ENCODE measurements around the gene OR52N1. TPM values are rescaled to one million over a fixed set of nuclear protein-coding genes. Genes with fewer than 3 reads are reported as not detected.

Gene OR52N1
- total RNA-seq, 1 experiment from 2014 or later = not detected

GRCh38 chr11:5833446-5833845 is 42.4 kb upstream of the OR52N1 start:
- H3K79me2 ChIP-seq (ENCODE audit: insufficient read depth, low read length) = no peaks in the 10 kb centered on the region
- intact Hi-C loops (cut with micrococcal nuclease) = no loop called here
- BruUV-seq (replicated peaks) = no TSS peak
- RAD21 ChIA-PET (ENCODE audit: low non-redundant PET in 1 of 2, low total read pairs in 2 of 2, uncharacterized antibody in 2 of 2, unreplicated experiment in 2 of 2) = no interaction called here
- DNase-seq (ENCODE audit: low read depth, low spot score) = no peak
- H3K27me3 ChIP-seq (ENCODE audit: insufficient read depth, low read length) = peaks cover 62% of the 10 kb centered on the region
- H3K9me3 ChIP-seq (ENCODE audit: control insufficient read depth in 1 of 2, insufficient read depth in 1 of 2, low read depth in 1 of 2, low read length in 2 of 2) = no peaks in the 10 kb centered on the region
- TF ChIP-seq TCF7L2 (IDR thresholded peaks at IDR 0.05; ENCODE audit: borderline replicate concordance, extremely low read depth, insufficient read depth, insufficient read length) (no peak), JUND (IDR thresholded peaks at IDR 0.05) (no peak), ZNF274 (IDR thresholded peaks at IDR 0.05; ENCODE audit: low read depth, low read length) (no peak), FOSL1 (IDR thresholded peaks at IDR 0.05; ENCODE audit: low read depth) (no peak), RAD21 (IDR thresholded peaks at IDR 0.05; ENCODE audit: low read depth) (no peak), EZH2phosphoT487 (IDR thresholded peaks at IDR 0.05; ENCODE audit: borderline replicate concordance) (no peak), CEBPB (IDR thresholded peaks at IDR 0.05; ENCODE audit: low read depth) (no peak), ZBTB33 (IDR thresholded peaks at IDR 0.05; ENCODE audit: extremely low read depth, insufficient replicate concordance, low read length) (no peak), MAX (IDR thresholded peaks at IDR 0.05) (no peak), ATF3 (IDR thresholded peaks at IDR 0.05) (no peak), ZFX (IDR thresholded peaks at IDR 0.05) (no peak), SRF (IDR thresholded peaks at IDR 0.05; ENCODE audit: low read depth) (no peak), SIN3A (IDR thresholded peaks at IDR 0.05; ENCODE audit: low read depth) (no peak), POLR2A (IDR thresholded peaks at IDR 0.05; ENCODE audit: borderline replicate concordance, extremely low read depth, insufficient read depth, insufficient read length) (no peak), YY1 (IDR thresholded peaks at IDR 0.05; ENCODE audit: extremely low read depth, insufficient replicate concordance, low read depth, low read length) (no peak), EGR1 (IDR thresholded peaks at IDR 0.05; ENCODE audit: low read depth) (no peak), SP1 (IDR thresholded peaks at IDR 0.05; ENCODE audit: low read depth) (no peak), REST (IDR thresholded peaks at IDR 0.05; ENCODE audit: low read depth) (no peak), CTCF (IDR thresholded peaks at IDR 0.05 in 2 of 3, conservative IDR thresholded peaks at IDR 0.05 in 1 of 3; ENCODE audit: borderline replicate concordance in 1 of 3, insufficient read depth in 1 of 3, low read depth in 2 of 3, low read length in 2 of 3) (no peak), EZH2 (IDR thresholded peaks at IDR 0.05) (no peak)
- no peak for ATAC-seq
- no peaks in the 10 kb centered on the region for H3K36me3 ChIP-seq (ENCODE audit: control insufficient read depth in 1 of 2, insufficient read depth in 2 of 2, low read length in 2 of 2)
- H4K20me1 ChIP-seq (ENCODE audit: insufficient read depth) = no peaks in the 10 kb centered on the region; the same call in 1 of the 2 replicates
- H3K4me2 ChIP-seq (ENCODE audit: low read length) = no peak overlapping the region
- H2AFZ ChIP-seq (ENCODE audit: low read depth, low read length, poor library complexity, severe bottlenecking) = no peak overlapping the region
- CTCF ChIA-PET = no interaction called here
- no peak overlapping the region for H3K27ac ChIP-seq (ENCODE audit: low read depth, low read length)
- H3K9me2 ChIP-seq (ENCODE audit: insufficient read depth) = no peaks in the 10 kb centered on the region
- H3K4me3 ChIP-seq (replicated peaks in 1 of 2; ENCODE audit: low read depth in 1 of 2, low read length in 2 of 2) = no peak overlapping the region
- POLR2A ChIA-PET = no interaction called here
- H3K9ac ChIP-seq (ENCODE audit: low read length) = no peak overlapping the region
- no peaks in the 10 kb centered on the region for H3K4me1 ChIP-seq (ENCODE audit: control insufficient read depth in 1 of 2, insufficient read depth in 2 of 2, low read length in 2 of 2)
